C4-2B (cell line): ENCODE data around the gene RPS18.

Source experiments
- H3K27ac ChIP-seq: fragments of 450-650 bp; 2 replicates; pipeline ENCODE4 v1.5.1; 2017
- ZFX ChIP-seq: fragments of 450-650 bp; IDR thresholded peaks from 2 replicates; pipeline ENCODE4 v1.6.1; 2017
- TF ChIP-seq, protein P1 (sequence below): fragments of 450-650 bp; conservative IDR thresholded peaks from 2 replicates; pipeline ENCODE4 v1.5.1; 2017; ENCODE audit warnings: mild to moderate bottlenecking

The RPS18 gene

DNA sequence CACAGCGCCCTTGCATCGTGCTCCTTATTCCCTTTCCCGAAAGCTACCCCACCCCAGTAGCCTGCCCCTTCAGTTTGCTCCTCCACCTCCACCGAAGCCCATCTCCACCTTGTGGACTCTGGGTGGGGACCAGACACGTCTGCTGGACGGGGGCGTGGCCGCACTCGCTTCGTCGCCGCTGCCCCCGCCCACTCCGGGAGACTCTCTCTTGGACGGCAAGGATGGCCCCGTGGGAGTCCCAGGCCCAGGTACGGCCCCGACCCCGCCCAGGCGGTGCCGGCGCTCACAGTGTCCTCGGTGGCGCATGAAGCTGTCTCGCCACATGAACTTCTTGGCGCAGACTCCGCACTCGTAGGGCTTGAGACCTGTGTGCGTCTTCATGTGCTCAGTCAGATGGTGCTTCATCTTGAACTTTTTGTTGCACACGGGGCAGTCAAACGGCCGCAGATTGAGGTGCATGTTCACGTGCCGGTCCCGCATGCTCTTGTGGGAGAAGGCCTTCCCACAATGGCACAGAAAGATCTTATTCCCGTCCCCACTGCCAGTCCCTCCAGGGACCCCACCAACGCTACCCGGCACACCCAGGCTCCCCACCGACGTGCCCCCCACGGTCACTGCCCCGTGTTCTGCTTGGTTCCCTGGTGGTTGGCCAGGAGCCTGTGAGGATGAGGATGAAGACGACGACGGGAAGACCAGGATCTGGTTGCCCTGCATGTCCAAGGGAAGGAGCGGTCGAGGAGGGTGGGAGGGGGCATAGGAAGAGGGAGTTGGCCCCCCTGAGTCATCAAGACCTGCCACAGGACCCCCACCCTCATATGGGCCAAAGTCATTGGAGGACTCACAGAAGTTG, 43.3 kb downstream of the RPS18 start:
- TF ChIP-seq, protein P1, sequence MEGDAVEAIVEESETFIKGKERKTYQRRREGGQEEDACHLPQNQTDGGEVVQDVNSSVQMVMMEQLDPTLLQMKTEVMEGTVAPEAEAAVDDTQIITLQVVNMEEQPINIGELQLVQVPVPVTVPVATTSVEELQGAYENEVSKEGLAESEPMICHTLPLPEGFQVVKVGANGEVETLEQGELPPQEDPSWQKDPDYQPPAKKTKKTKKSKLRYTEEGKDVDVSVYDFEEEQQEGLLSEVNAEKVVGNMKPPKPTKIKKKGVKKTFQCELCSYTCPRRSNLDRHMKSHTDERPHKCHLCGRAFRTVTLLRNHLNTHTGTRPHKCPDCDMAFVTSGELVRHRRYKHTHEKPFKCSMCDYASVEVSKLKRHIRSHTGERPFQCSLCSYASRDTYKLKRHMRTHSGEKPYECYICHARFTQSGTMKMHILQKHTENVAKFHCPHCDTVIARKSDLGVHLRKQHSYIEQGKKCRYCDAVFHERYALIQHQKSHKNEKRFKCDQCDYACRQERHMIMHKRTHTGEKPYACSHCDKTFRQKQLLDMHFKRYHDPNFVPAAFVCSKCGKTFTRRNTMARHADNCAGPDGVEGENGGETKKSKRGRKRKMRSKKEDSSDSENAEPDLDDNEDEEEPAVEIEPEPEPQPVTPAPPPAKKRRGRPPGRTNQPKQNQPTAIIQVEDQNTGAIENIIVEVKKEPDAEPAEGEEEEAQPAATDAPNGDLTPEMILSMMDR: no peak
- peak overlapping the region; percentile 93 for H3K27ac ChIP-seq

DNA sequence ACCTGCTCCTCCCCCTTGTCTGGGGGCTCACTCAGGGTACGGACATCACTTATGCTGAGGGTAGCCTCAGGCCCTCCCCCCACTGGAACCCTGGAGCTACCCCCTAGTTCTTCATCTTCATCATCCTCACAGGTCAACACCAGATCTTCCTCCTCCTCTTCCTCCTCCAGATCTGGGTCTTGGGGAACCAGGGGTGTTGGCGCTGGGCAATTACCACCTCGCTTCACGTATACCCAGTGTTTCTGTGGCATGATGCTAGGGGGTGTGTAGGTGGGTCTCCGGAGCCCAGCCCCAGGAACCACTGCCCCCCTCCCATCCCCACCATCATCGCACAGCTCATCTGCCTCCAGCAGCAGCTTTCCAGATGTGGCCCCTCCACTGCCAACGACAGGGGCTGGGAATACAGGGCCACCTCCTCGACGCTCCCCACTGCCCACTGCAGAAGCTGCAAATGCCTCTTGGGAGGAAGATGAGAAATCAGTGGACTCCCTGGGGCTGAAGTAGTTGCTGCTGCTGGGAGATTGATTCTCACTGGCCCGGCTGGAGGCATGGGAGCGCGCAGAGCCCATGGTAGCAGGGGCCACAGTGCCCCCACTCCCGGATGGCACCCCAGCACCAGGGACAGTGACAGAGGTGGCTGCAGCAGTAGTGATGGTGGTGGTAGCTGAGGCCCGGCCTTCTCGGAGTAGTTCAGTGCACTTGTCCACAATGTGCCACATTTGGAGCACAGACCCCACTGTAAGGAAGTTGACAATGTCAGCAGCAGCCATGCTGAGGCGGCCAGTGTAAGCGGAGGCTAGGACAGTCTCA, 44.1 kb downstream of the RPS18 start:
- no peak for TF ChIP-seq ZFX
- TF ChIP-seq, protein P1: no peak
- H3K27ac ChIP-seq: no peak overlapping the region

DNA sequence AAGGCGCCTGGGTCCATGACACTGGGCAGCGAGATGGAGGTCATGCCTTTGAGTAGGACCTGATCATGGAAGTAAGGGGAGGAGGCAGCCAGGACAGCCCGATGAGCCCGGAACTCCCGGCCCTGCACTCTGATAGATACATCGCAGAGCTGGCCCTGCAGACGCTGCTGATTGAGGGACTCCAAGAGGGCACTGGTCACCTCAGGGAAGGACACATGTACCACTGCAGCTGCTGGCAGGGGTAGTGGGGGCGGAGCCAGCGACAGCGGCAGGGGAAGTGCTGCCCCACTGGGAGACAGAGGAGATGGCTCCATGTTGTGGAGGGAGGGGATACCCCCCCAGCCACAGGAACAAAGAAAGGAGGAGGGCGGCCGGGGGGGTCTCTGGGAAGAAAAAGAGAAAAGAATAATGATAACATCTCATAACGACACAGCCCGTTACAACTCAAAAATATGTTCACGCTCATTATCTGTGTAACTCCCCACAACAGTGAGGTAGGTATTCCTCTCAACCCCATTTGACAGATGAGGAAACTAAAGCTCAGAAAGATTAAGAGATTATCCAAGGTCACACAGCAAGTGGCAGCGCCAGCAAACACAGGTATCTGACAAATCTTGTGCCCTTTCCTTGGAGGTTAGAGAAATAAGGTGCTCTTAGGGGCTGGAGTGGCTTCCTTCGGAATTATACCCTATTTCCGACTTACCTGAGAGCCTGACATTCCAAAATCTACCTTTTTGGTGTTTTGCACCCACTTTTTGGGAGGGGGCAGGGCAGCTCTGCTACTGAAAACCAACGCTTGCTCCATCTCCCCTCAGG, 44.9 kb downstream of the RPS18 start:
- H3K27ac ChIP-seq: peak overlapping the region; percentile 73
- TF ChIP-seq, protein P1: no peak
- TF ChIP-seq ZFX: no peak

DNA sequence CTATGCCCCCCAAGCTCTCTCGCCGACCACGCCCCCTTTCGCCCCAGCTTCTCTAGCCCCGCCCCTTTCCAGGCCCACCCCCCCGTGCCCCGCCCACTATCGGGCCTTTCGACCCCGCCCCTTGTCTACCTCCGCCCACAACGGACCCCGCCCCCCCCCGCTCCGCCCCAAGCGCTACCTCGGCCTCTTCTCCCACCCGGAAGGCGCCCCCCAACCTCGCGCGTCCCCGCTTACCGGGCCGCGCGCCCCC, 45.5 kb downstream of the RPS18 start:
- TF ChIP-seq, protein P1: no peak
- no peak for TF ChIP-seq ZFX
- H3K27ac ChIP-seq: peak overlapping the region; percentile 73

DNA sequence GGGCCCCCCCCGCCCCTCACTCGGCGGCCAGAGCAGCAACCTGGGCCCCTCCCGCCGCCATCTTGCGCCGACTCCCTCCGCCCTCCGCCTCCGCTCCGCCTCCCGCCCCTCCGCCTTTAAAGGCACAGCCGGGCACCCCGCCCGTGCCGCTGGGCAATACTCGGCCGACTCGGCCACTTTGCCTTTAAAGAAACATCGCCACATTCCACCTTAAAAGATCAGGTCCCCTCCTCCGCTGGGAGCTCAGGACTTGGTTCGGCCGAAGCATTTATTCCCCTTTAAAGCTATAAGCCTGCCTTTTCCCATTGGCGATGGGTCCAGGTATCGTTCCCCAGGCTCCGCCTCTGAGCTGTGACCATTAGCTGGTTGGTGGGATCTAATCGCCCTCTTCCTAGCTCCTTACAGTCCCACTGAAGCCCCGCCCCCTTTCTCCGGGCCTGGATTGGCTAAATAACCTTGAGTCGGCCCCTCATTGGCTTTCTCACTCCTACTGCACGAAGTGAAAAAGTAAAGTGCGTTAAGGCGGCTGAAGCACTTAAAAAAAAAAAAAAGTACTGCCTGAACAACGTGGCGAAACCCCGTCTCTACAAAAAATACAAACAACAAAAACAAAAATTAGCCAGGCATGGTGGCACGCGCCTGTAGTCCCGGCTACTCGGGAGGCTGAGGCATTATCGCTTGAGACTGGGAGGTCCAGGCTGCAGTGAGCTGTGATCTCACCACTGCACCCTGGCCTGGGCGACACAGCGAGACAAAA, 46.0 kb downstream of the RPS18 start, which contains the start of gene ZBTB22:
Gene ZBTB22 (minus strand): TSS at position 76 of the 757 bp plus-strand sequence. CDS start 828 bp downstream, outside the sequence.
- TF ChIP-seq, protein P1: no peak
- TF ChIP-seq ZFX: no peak
- peak within 1 kb of the TSS; percentile 73 for H3K27ac ChIP-seq

DNA sequence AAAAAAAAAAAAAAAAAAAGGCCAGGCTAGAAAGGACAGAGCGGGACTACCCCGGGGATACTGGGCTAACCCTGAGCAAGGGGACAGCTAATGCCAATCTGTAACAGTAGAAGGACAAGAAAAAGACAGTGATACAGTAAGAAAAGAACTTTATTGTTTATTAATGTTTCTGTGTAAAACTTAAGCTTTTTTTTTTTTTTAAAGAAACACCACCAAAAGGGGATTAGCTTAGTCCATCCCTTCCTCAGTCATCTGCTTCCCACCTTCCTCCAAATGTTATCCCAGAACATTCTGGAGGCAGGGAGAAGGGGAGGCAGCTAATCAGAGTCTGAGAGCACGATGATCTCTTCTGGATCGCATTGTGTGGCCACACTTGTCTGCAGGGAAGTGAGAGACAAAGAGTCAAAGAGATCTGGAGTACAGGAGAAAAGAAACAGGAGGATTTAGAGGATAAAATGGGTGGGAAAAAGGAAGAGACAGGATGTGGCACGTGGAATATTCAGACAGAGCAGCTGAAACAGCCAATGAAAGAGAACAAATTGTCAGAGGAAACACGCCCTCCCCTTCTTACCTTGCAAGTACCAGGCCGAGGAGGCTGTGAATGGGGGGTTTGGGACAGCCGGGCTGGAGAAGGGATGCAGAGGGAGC, 46.7 kb downstream of the RPS18 start:
- peak overlapping the region; percentile 73 for H3K27ac ChIP-seq
- TF ChIP-seq, protein P1: no peak
- TF ChIP-seq ZFX: no peak
